ENCODE measurements around the gene PKN3.

Gene PKN3

GRCh38 chr9:128729302-128729701 lies 27.0 kb downstream of the PKN3 start:
- peaks cover 3% of the 10 kb centered on the region for H3K27me3 Mint-ChIP-seq (ENCODE audit: low read depth, poor library complexity)
- H3K36me3 Mint-ChIP-seq (ENCODE audit: low read depth): peaks cover 9% of the 10 kb centered on the region
- no peak for TF ChIP-seq CTCF (IDR thresholded peaks at IDR 0.05)
- H3K9me3 Mint-ChIP-seq: no peaks in the 10 kb centered on the region
- DNase-seq: no peak
- peak overlapping the region; percentile 75 for H3K27ac Mint-ChIP-seq
- no peak overlapping the region for H3K4me3 Mint-ChIP-seq
- peaks cover 42% of the 10 kb centered on the region for H3K4me1 Mint-ChIP-seq

GRCh38 chr9:128729766-128730517 lies 27.6 kb downstream of the PKN3 start:
- H3K27ac Mint-ChIP-seq: peak overlapping the region; percentile 75

GRCh38 chr9:128731093-128731492 lies 28.8 kb downstream of the PKN3 start:
- DNase-seq: no peak
- peaks cover 14% of the 10 kb centered on the region for H3K36me3 Mint-ChIP-seq (ENCODE audit: low read depth)
- H3K4me1 Mint-ChIP-seq: peaks cover 38% of the 10 kb centered on the region
- no peak overlapping the region for H3K27ac Mint-ChIP-seq
- no peak for TF ChIP-seq CTCF (IDR thresholded peaks at IDR 0.05)
- H3K9me3 Mint-ChIP-seq: no peaks in the 10 kb centered on the region
- H3K27me3 Mint-ChIP-seq (ENCODE audit: low read depth, poor library complexity): no peaks in the 10 kb centered on the region
- H3K4me3 Mint-ChIP-seq: no peak overlapping the region

More at GRCh38 chr9:128729766-128730517, 27.6 kb downstream of the PKN3 start:
- no peak for DNase-seq
- TF ChIP-seq CTCF (IDR thresholded peaks at IDR 0.05): no peak
- Mint-ChIP-seq H3K9me3 (no peaks in the 10 kb centered on the region), H3K36me3 (ENCODE audit: low read depth) (peaks cover 9% of the 10 kb centered on the region), H3K4me1 (peaks cover 36% of the 10 kb centered on the region), H3K4me3 (no peak overlapping the region), H3K27me3 (ENCODE audit: low read depth, poor library complexity) (peaks cover 2% of the 10 kb centered on the region)

- Mint-ChIP-seq H3K9me3 (no peaks in the 10 kb centered on the region), H3K4me3 (no peak overlapping the region), H3K36me3 (ENCODE audit: low read depth) (peaks cover 14% of the 10 kb centered on the region), H3K27ac (peak overlapping the region; percentile 88), H3K27me3 (ENCODE audit: low read depth, poor library complexity) (no peaks in the 10 kb centered on the region), H3K4me1 (peaks cover 38% of the 10 kb centered on the region)
- DNase-seq: no peak
- no peak for TF ChIP-seq CTCF (IDR thresholded peaks at IDR 0.05)
These were observed 29.4 kb downstream of the PKN3 start for GRCh38 chr9:128731691-128732090.

GRCh38 chr9:128732576-128732975 lies 30.3 kb downstream of the PKN3 start:
- TF ChIP-seq CTCF (IDR thresholded peaks at IDR 0.05): no peak
- Mint-ChIP-seq H3K27me3 (ENCODE audit: low read depth, poor library complexity) (no peaks in the 10 kb centered on the region), H3K9me3 (no peaks in the 10 kb centered on the region), H3K4me1 (peaks cover 38% of the 10 kb centered on the region), H3K27ac (peak overlapping the region; percentile 91), H3K4me3 (peak overlapping the region; percentile 36), H3K36me3 (ENCODE audit: low read depth) (peaks cover 20% of the 10 kb centered on the region)
- DNase-seq: no peak

GRCh38 chr9:128733256-128733655 lies 31.0 kb downstream of the PKN3 start:
- Mint-ChIP-seq H3K27ac (peak overlapping the region; percentile 91), H3K9me3 (no peaks in the 10 kb centered on the region), H3K27me3 (ENCODE audit: low read depth, poor library complexity) (no peaks in the 10 kb centered on the region), H3K36me3 (ENCODE audit: low read depth) (peaks cover 22% of the 10 kb centered on the region), H3K4me1 (peaks cover 38% of the 10 kb centered on the region), H3K4me3 (no peak overlapping the region)
- TF ChIP-seq CTCF (IDR thresholded peaks at IDR 0.05): peak; percentile 76
- DNase-seq: peak; percentile 82

All from nephron progenitor cell (in vitro differentiated cells).